Mesothelial cell of epicardium (in vitro differentiated cells): ENCODE data around the gene RUNX1. TPM values are rescaled to one million over a fixed set of nuclear protein-coding genes. Genes with fewer than 3 reads are reported as not detected.

ENCODE experiments used
- DNase-seq, 2 experiments: peaks; one replicate each; pipeline ENCODE4 v3.0.0; 2021; ENCODE audit warnings: low spot score in 2 of 2; ENCODE audit not compliant: unreplicated experiment in 2 of 2
- H3K27ac Mint-ChIP-seq: 2 replicates; pipeline ENCODE4 v1.8.0; 2021; ENCODE audit warnings: mixed read lengths
- H3K27me3 Mint-ChIP-seq: 2 replicates; pipeline ENCODE4 v1.8.0; 2021; ENCODE audit warnings: low read depth, mixed read lengths
- H3K36me3 Mint-ChIP-seq: 2 replicates; pipeline ENCODE4 v1.8.0; 2021; ENCODE audit warnings: mixed read lengths
- H3K4me1 Mint-ChIP-seq: 2 replicates; pipeline ENCODE4 v1.8.0; 2021; ENCODE audit warnings: mixed read lengths
- H3K4me3 Mint-ChIP-seq: 2 replicates; pipeline ENCODE4 v1.8.0; 2021; ENCODE audit warnings: mild to moderate bottlenecking, moderate library complexity, mixed read lengths
- H3K9me3 Mint-ChIP-seq: 2 replicates; pipeline ENCODE4 v1.8.0; 2021; ENCODE audit warnings: mixed read lengths
- CTCF ChIP-seq: fragments of 200-600 bp; sonication (generic); IDR thresholded peaks from one replicate; pipeline ENCODE4 v1.5.0; 2021; ENCODE audit warnings: antibody characterized with exemption; ENCODE audit not compliant: unreplicated experiment
- total RNA-seq: library from RNA; stranded (reverse); gene quantifications from 3 replicates; pipeline ENCODE4 v1.2.1, GENCODE V29; 2021

The RUNX1 gene
- total RNA-seq, 1 donor from 2014 or later, result 41.2 TPM

GRCh38 chr21:35017256-35017655 lies 31.8 kb downstream of the RUNX1 start:
- H3K4me1 Mint-ChIP-seq, result peaks cover 2% of the 10 kb centered on the region

GRCh38 chr21:35016517-35017188 lies 32.4 kb downstream of the RUNX1 start:
- H3K9me3 Mint-ChIP-seq, result no peaks in the 10 kb centered on the region
- peaks cover 4% of the 10 kb centered on the region for H3K4me1 Mint-ChIP-seq
- H3K36me3 Mint-ChIP-seq, result no peaks in the 10 kb centered on the region
- H3K27ac Mint-ChIP-seq, result no peak overlapping the region
- DNase-seq, result no peak
- H3K4me3 Mint-ChIP-seq, result no peak overlapping the region
- no peak for TF ChIP-seq CTCF
- peaks cover 2% of the 10 kb centered on the region for H3K27me3 Mint-ChIP-seq

More at GRCh38 chr21:35017256-35017655, 31.8 kb downstream of the RUNX1 start:
- DNase-seq, result no peak
- Mint-ChIP-seq H3K27ac (no peak overlapping the region), H3K9me3 (no peaks in the 10 kb centered on the region), H3K36me3 (no peaks in the 10 kb centered on the region), H3K4me3 (no peak overlapping the region), H3K27me3 (peaks cover 2% of the 10 kb centered on the region)
- TF ChIP-seq CTCF, result no peak

- peaks cover 2% of the 10 kb centered on the region for H3K27me3 Mint-ChIP-seq
- no peak for DNase-seq
- H3K9me3 Mint-ChIP-seq, result no peaks in the 10 kb centered on the region
- H3K4me3 Mint-ChIP-seq, result no peak overlapping the region
- no peaks in the 10 kb centered on the region for H3K36me3 Mint-ChIP-seq
- H3K27ac Mint-ChIP-seq, result no peak overlapping the region
- H3K4me1 Mint-ChIP-seq, result peaks cover 8% of the 10 kb centered on the region
- TF ChIP-seq CTCF, result no peak
These were observed 33.0 kb downstream of the RUNX1 start for GRCh38 chr21:35016071-35016470.

- no peak for DNase-seq
- Mint-ChIP-seq H3K27me3 (peaks cover 2% of the 10 kb centered on the region), H3K27ac (no peak overlapping the region), H3K4me3 (no peak overlapping the region), H3K9me3 (no peaks in the 10 kb centered on the region), H3K4me1 (peaks cover 8% of the 10 kb centered on the region), H3K36me3 (no peaks in the 10 kb centered on the region)
- TF ChIP-seq CTCF, result no peak
These were observed 33.6 kb downstream of the RUNX1 start for GRCh38 chr21:35015435-35016024.

GRCh38 chr21:35014302-35015041 lies 34.6 kb downstream of the RUNX1 start:
- no peak for DNase-seq
- peaks cover 8% of the 10 kb centered on the region for H3K4me1 Mint-ChIP-seq
- TF ChIP-seq CTCF, result no peak
- no peaks in the 10 kb centered on the region for H3K9me3 Mint-ChIP-seq
- no peak overlapping the region for H3K4me3 Mint-ChIP-seq
- peaks cover 2% of the 10 kb centered on the region for H3K27me3 Mint-ChIP-seq
- H3K36me3 Mint-ChIP-seq, result no peaks in the 10 kb centered on the region
- no peak overlapping the region for H3K27ac Mint-ChIP-seq
